ENCODE data around the gene GRIK4.
"Not testable (repeated sequence)": the region's sequence is repeated elsewhere in the genome, so short reads cannot be mapped to it uniquely, and the experiment has no call there.

GRIK4 gene

DNA sequence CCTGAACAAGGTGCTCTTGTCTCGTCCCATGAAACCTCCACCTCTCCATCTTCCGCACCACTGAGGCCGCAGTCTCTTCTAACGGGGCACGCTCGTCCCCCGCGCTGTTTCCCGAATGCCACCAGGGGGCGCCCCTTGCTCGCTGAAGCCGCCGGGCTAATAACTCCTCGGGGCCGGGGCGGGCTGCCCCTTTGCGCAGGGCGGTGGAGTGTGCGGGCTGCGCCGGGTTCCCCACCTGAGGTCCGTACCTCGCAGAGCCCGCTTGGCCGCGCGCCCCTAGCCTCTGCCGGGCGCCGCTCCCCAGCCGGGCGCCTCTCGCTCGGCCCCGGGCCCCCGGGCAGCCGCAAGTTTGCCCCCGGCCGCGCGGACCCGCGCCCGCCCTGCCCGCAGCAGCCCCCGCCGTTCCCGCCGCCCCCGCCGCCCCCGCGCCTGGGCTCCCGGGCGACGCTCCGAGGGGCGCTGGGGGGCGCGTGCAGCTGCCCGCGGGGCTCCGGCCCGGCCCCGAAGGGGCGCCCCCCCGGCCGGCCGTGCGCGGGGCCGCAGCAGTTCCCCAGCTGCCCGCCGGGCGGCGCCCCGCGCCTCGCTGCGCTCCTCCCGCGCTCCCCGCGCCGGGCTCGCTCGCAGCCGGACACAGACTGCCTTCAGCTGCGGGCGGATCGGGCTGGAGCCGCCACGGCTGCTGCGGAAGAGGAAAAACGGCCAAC is at the start of gene GRIK4:
Gene GRIK4 (plus strand): TSS at position 633 of the 704 bp plus-strand sequence. CDS start 148,571 bp downstream, outside the sequence.
- peak in 1 of 2 experiments; percentile 73 for DNase-seq

DNA sequence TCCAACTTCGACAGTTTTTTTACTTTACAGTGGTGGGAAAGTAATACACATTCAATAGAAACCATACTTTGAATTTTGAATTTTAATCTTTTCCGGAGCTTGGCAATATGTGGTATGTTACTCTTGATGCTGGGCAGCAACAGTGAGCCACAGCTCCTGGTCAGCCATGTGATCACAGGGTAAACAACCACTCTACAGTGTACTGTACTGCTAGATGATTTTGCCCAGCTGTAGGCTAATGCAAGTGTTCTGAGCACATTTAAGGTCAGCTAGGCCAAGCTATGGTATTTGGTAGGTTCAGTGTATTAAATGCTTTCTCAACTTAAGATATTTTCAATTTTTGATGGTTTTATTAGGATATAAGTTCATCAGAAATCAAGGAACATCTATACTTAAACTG is 48.7 kb upstream of the GRIK4 start:
- DNase-seq = no peak

DNA sequence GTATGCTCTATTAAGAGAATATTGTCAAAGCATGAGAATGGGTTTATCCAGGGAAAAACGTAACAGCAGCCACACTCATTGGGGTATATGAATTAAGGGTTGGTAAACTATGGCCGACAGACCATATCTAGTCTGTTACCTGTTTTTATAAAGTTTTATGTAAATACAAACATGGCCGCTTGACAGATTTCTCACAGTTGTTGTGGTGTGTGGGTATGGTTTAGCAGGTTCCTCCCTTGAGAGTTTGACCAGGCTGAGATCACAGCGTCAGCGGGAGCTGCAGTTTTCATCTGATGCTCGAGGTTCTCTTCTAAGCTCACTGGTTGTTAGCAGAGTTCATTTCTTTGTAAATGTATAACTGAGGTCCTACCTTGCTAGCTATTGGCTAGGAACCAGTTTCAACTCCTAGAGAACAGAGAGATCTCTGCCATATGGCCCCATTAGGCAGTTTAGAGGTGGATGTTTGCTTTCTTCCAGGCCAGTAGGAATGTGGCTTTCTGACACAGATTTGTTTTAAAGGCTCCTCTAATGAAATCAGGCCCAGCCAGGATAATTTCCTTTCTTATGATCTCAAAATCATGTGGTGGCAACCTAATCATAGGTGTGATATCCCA is 45.5 kb upstream of the GRIK4 start:
- no peak for DNase-seq

- no peak for DNase-seq
Measured at GRCh38 chr11:120467627-120468026, 43.9 kb upstream of the GRIK4 start.

DNA sequence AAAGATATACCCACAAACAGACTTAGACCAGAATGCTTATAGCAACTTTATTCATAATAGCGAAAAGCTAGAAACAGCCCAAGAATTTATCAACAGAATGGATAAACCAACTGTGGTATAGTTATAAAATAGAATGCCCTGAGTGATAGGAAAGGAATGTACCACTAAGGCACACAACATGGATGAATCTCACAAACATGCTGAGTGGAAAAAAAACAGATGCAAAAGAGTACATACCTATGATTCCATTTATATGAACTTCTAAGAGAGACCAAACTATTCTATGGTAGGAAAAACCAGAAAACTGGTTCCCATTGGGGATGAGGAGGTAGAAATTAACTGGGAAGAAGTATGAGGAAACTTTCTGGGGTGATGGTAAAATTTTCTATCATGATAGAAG is 40.4 kb upstream of the GRIK4 start:
- no peak for DNase-seq

DNA sequence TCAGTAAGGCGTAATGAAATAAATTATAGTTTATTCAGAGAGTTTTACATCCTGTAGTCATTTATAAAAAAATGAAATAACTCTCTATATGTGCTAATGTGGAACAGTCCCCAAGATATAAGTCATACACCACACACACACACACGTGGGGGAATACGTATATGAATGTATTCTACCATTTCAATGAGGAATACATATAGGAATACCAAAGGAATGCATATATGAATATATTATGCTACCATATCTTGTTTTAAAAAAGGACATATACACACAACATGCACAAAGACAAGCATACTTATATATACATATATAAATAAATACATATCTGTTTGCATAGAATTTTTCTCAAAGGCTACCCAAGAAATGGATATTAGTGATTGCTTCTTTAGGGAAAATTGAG is 39.6 kb upstream of the GRIK4 start:
- DNase-seq = no peak

GRCh38 chr11:120473503-120473902 is 38.0 kb upstream of the GRIK4 start:
- DNase-seq = no peak

GRCh38 chr11:120482149-120482548 is 29.4 kb upstream of the GRIK4 start:
- DNase-seq = no peak

DNA sequence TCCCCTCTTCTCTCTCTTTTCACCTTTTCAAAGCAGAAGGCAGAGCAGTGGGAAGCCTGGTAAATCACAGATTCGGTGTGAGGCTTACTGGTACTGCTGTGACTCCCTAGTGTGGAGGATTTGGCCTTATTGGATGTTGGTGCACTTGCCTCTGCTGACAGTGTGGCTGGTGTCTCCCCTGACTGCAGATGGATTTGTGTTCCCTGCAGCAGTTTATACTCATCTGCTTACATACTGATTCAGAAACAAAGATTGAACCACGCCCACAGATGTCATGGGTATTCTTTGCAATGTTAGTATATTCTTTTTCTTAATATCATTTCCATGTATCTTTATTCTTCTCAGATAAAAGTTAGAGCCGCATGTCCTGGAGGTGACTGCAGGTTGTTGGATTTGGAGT is 26.8 kb upstream of the GRIK4 start:
- DNase-seq = no peak

GRCh38 chr11:120486138-120486537 is 25.4 kb upstream of the GRIK4 start:
- DNase-seq = no peak

DNA sequence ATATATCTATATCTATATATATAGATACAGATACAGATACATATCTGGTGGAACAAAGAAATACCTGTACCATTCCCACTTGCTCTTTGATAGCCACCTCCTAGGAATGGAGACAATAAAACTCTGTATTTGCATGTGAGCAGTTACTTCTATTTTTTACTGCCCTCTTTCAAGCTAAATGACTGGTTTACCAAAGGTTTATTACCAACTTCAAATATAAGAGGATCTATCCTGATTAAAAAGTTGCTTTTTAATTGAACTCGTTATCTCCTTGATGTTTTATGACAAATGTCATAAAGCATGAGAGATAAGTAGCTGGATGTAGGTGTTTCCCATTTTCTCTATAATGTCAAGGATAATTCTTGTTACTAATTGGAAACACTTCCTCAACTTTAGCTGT is 21.7 kb upstream of the GRIK4 start:
- DNase-seq = no peak

GRCh38 chr11:120492486-120492885 is 19.1 kb upstream of the GRIK4 start:
- DNase-seq = no peak

DNA sequence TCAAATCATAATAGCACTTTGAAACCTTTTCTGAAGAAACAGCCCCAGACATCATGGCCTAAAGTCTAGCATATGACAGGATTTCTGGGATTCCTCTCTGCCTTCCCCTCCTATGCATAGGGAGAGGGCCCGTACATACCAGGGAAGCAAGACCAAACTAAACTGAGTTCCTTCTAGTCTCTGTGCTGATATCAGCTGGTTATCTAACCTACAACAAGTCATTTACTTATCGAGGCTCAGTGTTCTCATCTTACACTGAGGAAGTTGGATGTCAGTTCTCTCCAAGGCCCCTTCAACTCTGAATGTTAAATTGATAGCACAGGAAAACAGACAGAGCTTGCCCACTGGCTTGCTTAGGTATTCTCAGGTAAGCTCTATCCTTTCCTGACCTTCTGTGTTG is 17.0 kb upstream of the GRIK4 start:
- DNase-seq = no peak

GRCh38 chr11:120499088-120499487 is 12.5 kb upstream of the GRIK4 start:
- DNase-seq = no peak

DNA sequence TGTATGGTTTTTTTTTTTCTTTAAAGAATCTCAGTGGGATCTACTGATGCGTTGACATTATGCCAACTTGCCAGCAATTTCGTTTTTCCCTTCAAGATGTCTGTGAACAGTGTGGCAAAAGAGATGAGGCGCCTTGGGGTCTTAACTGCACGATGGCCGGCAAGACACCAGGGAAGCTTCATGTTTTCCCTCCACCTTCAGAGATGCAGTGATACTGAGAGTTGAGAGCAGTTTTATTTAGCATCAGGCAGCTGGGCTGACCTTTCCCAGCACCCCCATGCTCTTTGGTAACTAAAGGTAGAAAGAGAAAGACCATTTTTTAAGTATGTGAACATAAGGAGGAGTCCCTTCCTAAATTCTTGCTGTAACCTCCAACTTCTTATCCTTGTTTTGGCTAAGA is 11.7 kb upstream of the GRIK4 start:
- no peak for DNase-seq

GRCh38 chr11:120500414-120501071 is 11.0 kb upstream of the GRIK4 start:
- no peak for DNase-seq

DNA sequence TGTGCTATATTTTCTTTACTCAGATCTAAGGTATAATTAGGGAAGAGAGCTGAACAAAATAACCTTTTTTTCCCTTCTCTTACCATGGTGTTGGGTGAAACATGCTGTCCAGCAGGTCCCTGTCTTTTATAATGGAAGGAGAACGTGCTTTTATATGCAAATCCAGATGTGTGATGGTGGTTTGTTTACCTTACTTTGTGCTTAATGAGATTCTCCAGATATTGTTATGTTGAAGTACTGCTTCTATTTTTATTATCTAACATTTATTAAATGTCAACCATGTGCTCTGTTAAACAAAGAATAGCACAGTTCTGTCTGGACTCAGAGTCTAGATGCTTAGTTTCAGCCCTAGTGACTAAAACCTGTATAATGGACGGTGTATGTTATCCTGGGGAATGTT is 10.1 kb upstream of the GRIK4 start:
- DNase-seq = no peak

GRCh38 chr11:120501976-120502755 is 9.4 kb upstream of the GRIK4 start:
- DNase-seq = no peak

GRCh38 chr11:120503529-120503928 is 8.0 kb upstream of the GRIK4 start:
- not testable (repeated sequence) for DNase-seq

DNA sequence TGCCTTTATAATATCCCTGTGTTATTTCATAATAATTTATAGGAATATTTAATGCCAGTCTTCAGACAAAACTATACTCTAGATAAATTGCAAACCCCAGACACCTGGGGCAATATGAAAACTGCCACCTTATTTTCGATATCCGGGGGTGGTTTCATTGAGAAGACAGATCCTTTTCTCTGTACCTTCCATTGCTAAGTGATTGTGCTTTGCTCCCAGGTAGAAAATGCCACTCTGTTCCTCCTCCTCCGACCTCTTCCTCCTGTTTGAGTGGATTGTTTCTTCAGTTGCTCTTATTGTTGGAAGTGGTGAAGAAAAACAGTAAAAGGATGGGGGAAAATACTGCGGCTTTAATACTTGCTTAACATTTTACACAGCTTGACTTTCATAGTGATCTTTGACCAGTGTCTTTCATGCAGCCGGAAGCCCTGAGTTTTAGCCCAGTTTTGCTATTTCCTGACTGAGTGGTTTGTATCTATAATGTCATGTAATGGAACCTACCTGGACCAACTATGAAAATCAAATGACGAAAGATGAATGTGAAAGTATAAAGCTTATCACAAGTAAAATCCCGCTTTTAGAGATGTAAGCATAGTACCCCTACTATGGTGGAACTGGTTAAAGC is 5.6 kb upstream of the GRIK4 start:
- no peak for DNase-seq

DNA sequence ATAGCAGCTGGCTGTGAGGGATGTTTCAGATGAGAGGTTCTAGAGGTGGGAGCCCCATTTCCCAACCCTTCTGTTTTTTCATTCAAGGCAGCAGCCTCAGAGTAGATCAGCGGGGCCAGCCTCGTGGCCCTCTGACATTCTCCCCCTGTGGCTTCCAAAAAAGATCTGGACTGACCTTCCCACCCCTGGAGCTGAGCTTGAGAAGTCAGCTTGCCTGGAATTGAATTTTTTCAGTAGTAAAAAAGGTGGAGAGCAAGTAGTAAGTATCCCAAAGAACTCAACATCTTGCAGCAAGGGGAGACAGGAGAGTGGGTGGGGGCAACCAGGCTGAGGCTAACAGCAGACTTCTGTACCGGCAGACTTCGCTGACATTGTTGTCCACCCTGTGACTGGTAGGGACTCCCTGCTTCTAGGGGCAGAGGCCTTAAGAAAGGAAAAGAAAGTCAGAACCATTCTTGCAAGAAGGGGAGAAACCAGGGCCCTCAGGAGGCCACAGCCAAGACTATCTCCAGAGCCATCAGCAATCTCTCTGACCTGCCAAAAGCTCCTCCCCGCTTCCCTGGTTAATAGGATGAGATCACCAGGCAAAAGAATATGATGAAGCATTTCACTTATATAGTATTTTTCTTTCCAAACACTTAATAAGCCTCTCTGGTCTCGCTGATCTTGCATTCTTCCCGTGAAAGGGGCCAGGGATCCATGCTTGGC is 2.0 kb upstream of the GRIK4 start:
- no peak for DNase-seq

DNA sequence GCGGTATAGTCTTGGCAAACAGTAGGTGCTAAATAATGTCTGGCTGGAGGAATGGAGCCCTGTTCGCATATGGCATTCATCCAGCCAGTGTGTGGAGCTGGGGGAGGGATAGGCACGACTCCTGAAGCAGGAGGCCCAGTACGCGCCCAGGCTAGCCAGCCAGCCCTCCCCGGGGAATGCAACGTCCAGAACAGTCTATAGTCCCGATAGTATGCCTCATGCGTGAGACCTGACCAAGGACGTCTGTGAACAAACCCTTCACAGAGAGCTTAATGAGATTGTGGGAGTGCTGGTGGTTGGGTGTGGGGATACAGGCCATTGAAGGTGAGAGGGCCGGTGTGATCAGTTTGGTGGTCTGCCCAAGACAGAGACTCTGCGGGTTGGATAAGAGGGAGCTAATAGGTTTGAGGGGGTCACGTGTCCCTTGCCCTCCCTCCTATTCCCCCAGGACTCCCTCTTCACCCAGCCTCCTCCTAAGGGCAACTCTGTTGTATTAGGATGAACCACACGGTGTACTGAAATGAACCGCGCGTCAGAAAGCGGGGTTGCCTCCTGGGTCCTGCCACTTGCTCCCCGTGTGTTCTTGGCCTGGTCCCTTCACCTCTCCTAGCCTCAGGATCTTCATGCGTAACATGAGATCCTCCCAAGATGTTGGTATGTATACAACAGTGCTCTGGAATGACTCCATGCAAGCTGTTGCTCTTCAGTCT is 987 bp upstream of the GRIK4 start:
- no peak for DNase-seq

Data from NCI-H187 (cell line).